GM21786 (cell line): ENCODE measurements around the gene HRH1.
A peak's percentile ranks its signal among the peaks of the same experiment; 100 is the strongest.

ENCODE experiments used
- ATAC-seq: cut with Tn5 transposase; IDR thresholded peaks from one replicate; pipeline ENCODE4 v1.9.1; 2021; ENCODE audit not compliant: unreplicated experiment

The HRH1 gene

GRCh38 chr3:11275926-11276325, 121.6 kb downstream of the HRH1 start:
- no peak for ATAC-seq

GRCh38 chr3:11276901-11277300, 122.6 kb downstream of the HRH1 start:
- no peak for ATAC-seq

- ATAC-seq: no peak
Observed at GRCh38 chr3:11282250-11283138, 128.2 kb downstream of the HRH1 start.

- no peak for ATAC-seq
Observed at GRCh38 chr3:11283139-11283475, 128.8 kb downstream of the HRH1 start.

- ATAC-seq: no peak
Observed at GRCh38 chr3:11284011-11284410, 129.7 kb downstream of the HRH1 start.

GRCh38 chr3:11285471-11285870, 131.2 kb downstream of the HRH1 start:
- no peak for ATAC-seq

GRCh38 chr3:11287404-11287803, 133.1 kb downstream of the HRH1 start:
- ATAC-seq: no peak

- no peak for ATAC-seq
Observed at GRCh38 chr3:11288021-11288491, 133.8 kb downstream of the HRH1 start.

- peak; percentile 59 for ATAC-seq
Observed at GRCh38 chr3:11288786-11289637, 134.7 kb downstream of the HRH1 start.

GRCh38 chr3:11289864-11290263, 135.6 kb downstream of the HRH1 start:
- ATAC-seq: no peak

GRCh38 chr3:11290743-11291680, 136.7 kb downstream of the HRH1 start:
- no peak for ATAC-seq

- no peak for ATAC-seq
Observed at GRCh38 chr3:11291808-11292207, 137.5 kb downstream of the HRH1 start.

- ATAC-seq: no peak
Observed at GRCh38 chr3:11297126-11297525, 142.8 kb downstream of the HRH1 start.

- ATAC-seq: peak; percentile 97
Observed at GRCh38 chr3:11300970-11301369, 146.7 kb downstream of the HRH1 start.

GRCh38 chr3:11302444-11302843, 148.2 kb downstream of the HRH1 start:
- ATAC-seq: no peak

- no peak for ATAC-seq
Observed at GRCh38 chr3:11304175-11304574, 149.9 kb downstream of the HRH1 start.

GRCh38 chr3:11305509-11305908, 151.2 kb downstream of the HRH1 start:
- ATAC-seq: no peak

GRCh38 chr3:11306817-11307589, 152.7 kb downstream of the HRH1 start:
- ATAC-seq: peak; percentile 76

GRCh38 chr3:11307830-11308432, 153.6 kb downstream of the HRH1 start:
- ATAC-seq: no peak

- ATAC-seq: no peak
Observed at GRCh38 chr3:11310258-11310657, 156.0 kb downstream of the HRH1 start.
